ENCODE data around the gene DOCK10. TPM values are rescaled to one million over a fixed set of nuclear protein-coding genes. Genes with fewer than 3 reads are reported as not detected.

Gene DOCK10
- total RNA-seq, 4 donors from 2014 or later = 3.8 to 33.2 (median 12.3) TPM

GRCh38 chr2:224987733-224988132 is 54.5 kb downstream of the DOCK10 start:
- Histone ChIP-seq H3K9me3 (no peaks in the 10 kb centered on the region), H3K27me3 (no peaks in the 10 kb centered on the region), H3K36me3 (no peaks in the 10 kb centered on the region), H3K4me3 (no peak overlapping the region), H3K27ac (no peak overlapping the region), H3K4me1 (no peaks in the 10 kb centered on the region)
- no peak for DNase-seq
- TF ChIP-seq POLR2A (IDR thresholded peaks at IDR 0.05) (no peak), CTCF (IDR thresholded peaks at IDR 0.05) (no peak)
- intact Hi-C loops (cut with DNase I; ENCODE audit: low total_unique reads) = no loop called here

GRCh38 chr2:224986477-224986876 is 55.8 kb downstream of the DOCK10 start:
- no peak for DNase-seq
- no peak for TF ChIP-seq POLR2A (IDR thresholded peaks at IDR 0.05)
- TF ChIP-seq CTCF (IDR thresholded peaks at IDR 0.05) = no peak
- no peaks in the 10 kb centered on the region for H3K27me3 ChIP-seq
- H3K27ac ChIP-seq = no peak overlapping the region
- H3K9me3 ChIP-seq = no peaks in the 10 kb centered on the region
- no peaks in the 10 kb centered on the region for H3K4me1 ChIP-seq
- intact Hi-C loops (cut with DNase I; ENCODE audit: low total_unique reads) = no loop called here
- H3K4me3 ChIP-seq = no peak overlapping the region
- no peaks in the 10 kb centered on the region for H3K36me3 ChIP-seq

GRCh38 chr2:224984637-224985036 is 57.6 kb downstream of the DOCK10 start:
- Histone ChIP-seq H3K4me1 (no peaks in the 10 kb centered on the region), H3K27me3 (no peaks in the 10 kb centered on the region), H3K9me3 (no peaks in the 10 kb centered on the region), H3K27ac (peak overlapping the region in 1 of 2 donors; percentile 55), H3K36me3 (no peaks in the 10 kb centered on the region), H3K4me3 (no peak overlapping the region)
- intact Hi-C loops (cut with DNase I; ENCODE audit: low total_unique reads) = no loop called here
- TF ChIP-seq POLR2A (IDR thresholded peaks at IDR 0.05) (no peak), CTCF (IDR thresholded peaks at IDR 0.05) (no peak)
- no peak for DNase-seq

- intact Hi-C loops (cut with DNase I; ENCODE audit: low total_unique reads) = no loop called here
- Histone ChIP-seq H3K4me1 (no peaks in the 10 kb centered on the region), H3K27ac (peak overlapping the region; percentile 55 to 61), H3K9me3 (no peaks in the 10 kb centered on the region), H3K4me3 (peak overlapping the region in 1 of 2 donors; percentile 14), H3K36me3 (no peaks in the 10 kb centered on the region), H3K27me3 (no peaks in the 10 kb centered on the region)
- peak in 1 of 2 donors; percentile 15 for DNase-seq
- no peak for TF ChIP-seq POLR2A (IDR thresholded peaks at IDR 0.05)
- no peak for TF ChIP-seq CTCF (IDR thresholded peaks at IDR 0.05)
These were observed 58.3 kb downstream of the DOCK10 start for GRCh38 chr2:224983712-224984554.

- no peaks in the 10 kb centered on the region for H3K9me3 ChIP-seq
- peak overlapping the region; percentile 55 to 61 for H3K27ac ChIP-seq
- H3K27me3 ChIP-seq = no peaks in the 10 kb centered on the region
- H3K4me3 ChIP-seq = peak overlapping the region; percentile 13 to 14
- H3K4me1 ChIP-seq = no peaks in the 10 kb centered on the region
- no peaks in the 10 kb centered on the region for H3K36me3 ChIP-seq
- TF ChIP-seq CTCF (IDR thresholded peaks at IDR 0.05) = no peak
- TF ChIP-seq POLR2A (IDR thresholded peaks at IDR 0.05) = no peak
- intact Hi-C loops (cut with DNase I; ENCODE audit: low total_unique reads) = no loop called here
- DNase-seq = no peak
These were observed 59.2 kb downstream of the DOCK10 start for GRCh38 chr2:224982910-224983711.

Measured in uterus (tissue), 4 donors.